Loucy (cell line): ENCODE data around the gene CEP83.

Experiments used
- CTCF ChIP-seq: fragments of 200-600 bp; sonication (generic); conservative IDR thresholded peaks from 2 replicates; pipeline ENCODE4 v1.5.1; 2014; ENCODE audit warnings: mild to moderate bottlenecking, antibody characterized with exemption, low read length
- EZH2phosphoT487 ChIP-seq: fragments of 200-600 bp; IDR thresholded peaks from 2 replicates; pipeline ENCODE4 v1.6.1; 2018; ENCODE audit warnings: antibody characterized with exemption, mild to moderate bottlenecking, moderate library complexity, borderline replicate concordance

- no peak for TF ChIP-seq CTCF
- no peak for TF ChIP-seq EZH2phosphoT487
These were observed 25.9 kb downstream of the CEP83 start for GRCh38 chr12:94433744-94434143.
